Heart right ventricle (tissue), 16 donors: ENCODE results near the gene GNPTAB. TPM values are rescaled to one million over a fixed set of nuclear protein-coding genes. Genes with fewer than 3 reads are reported as not detected.

Experiments
- ATAC-seq, 8 donors: fragments of 200-7000 bp; cut with Tn5 transposase; one replicate each; pipeline ENCODE4 v1.9.1; 2020; ENCODE audit warnings: mild to moderate bottlenecking in 8 of 8, moderate library complexity in 8 of 8, moderate number of reproducible peaks in 1 of 8
- DNase-seq, 2 donors: peaks; one replicate each; pipeline ENCODE4 v3.0.0-alpha.2; 2020
- H3K27ac ChIP-seq, 10 donors: fragments of 200-600 bp; sonication (generic) in 2 of 10; one replicate each; pipeline versions ENCODE4 v1.5.0 to v1.8.0; 2020 to 2022; ENCODE audit warnings: mild to moderate bottlenecking in 3 of 10
- H3K27me3 ChIP-seq, 7 donors: fragments of 200-600 bp; one replicate each; pipeline ENCODE4 v1.8.0; 2021 to 2022; ENCODE audit warnings: mild to moderate bottlenecking in 2 of 7
- H3K36me3 ChIP-seq, 9 donors: fragments of 200-600 bp; sonication (generic) in 1 of 9; one replicate each; pipeline versions ENCODE4 v1.5.0 to v1.8.0; 2020 to 2022; ENCODE audit warnings: mild to moderate bottlenecking in 2 of 9
- H3K4me1 ChIP-seq, 9 donors: fragments of 200-600 bp; sonication (generic) in 1 of 9; one replicate each; pipeline versions ENCODE4 v1.5.0 to v1.8.0; 2020 to 2022; ENCODE audit warnings: mild to moderate bottlenecking in 4 of 9
- H3K4me3 ChIP-seq, 10 donors: fragments of 200-600 bp; sonication (generic) in 2 of 10; one replicate each; pipeline versions ENCODE4 v1.5.0 to v1.8.0; 2020 to 2022; ENCODE audit warnings: mild to moderate bottlenecking in 7 of 10, moderate library complexity in 2 of 10
- H3K9me3 ChIP-seq, 11 donors: fragments of 200-600 bp in 10 of 11; sonication (generic) in 2 of 11; one replicate each; pipeline versions ENCODE4 v1.5.0 to v1.8.0; 2013 to 2022; ENCODE audit warnings: mild to moderate bottlenecking in 2 of 11, control low read depth in 1 of 11, moderate library complexity in 1 of 11
- CTCF ChIP-seq, 9 donors: fragments of 200-600 bp; sonication (generic) in 2 of 9; IDR thresholded peaks; one replicate each; pipeline versions ENCODE4 v1.5.0 to v1.8.0; 2021 to 2022; ENCODE audit warnings: antibody characterized with exemption in 9 of 9, mild to moderate bottlenecking in 5 of 9, moderate library complexity in 1 of 9
- WGBS, 2 donors: extraction: QIAGEN DNeasy Blood & Tissue Kit; methylation state at CpG; one replicate each; pipeline ENCODE4 v1.1.7; 2013; ENCODE audit warnings: inconsistent platforms in 1 of 2; 5-methylcytosine and 5-hydroxymethylcytosine counted together
- intact Hi-C, 10 donors: fragments of 100-400 bp; cut with DNase I; formaldehyde crosslinking; loops; one replicate each; pipeline versions ENCODE4 v1.11.1 to v1.14.2; 2022
- polyA plus RNA-seq, 2 donors: library from polyadenylated mRNA; stranded (reverse); fragments of 200-250 nt; gene quantifications; one replicate each; pipeline ENCODE4 v1.2.3, GENCODE V29; 2013
- total RNA-seq, 10 donors: library from RNA; stranded (reverse); fragmentation: NEBNext Ultra II Directional in 3 of 10; extraction: Animal tissue kit (Norgen Biotek cat#: 25700) in 3 of 10; gene quantifications; one replicate each; pipeline versions ENCODE4 v1.2.1 to v1.2.4, GENCODE V29; 2021 to 2023
- donor health status: Arrhythmogenic right ventricular cardiomyopathy.
- donor health status: ischemic (EF 13 %, LVEDD 7.1; RV severe dilation, severe dysfunction).
- donor health status: healthy with polysubstance abuse.
- donor health status: DM: no; HTN: yes; CAD: no.
- donor health status: DM: no; HTN: no; CAD: no.
- donor health status: ischemic (EF 25% LVEDD 6.9; RV normal size, moderate dysfunction).
- donor health status: ischemic (EF 25% LVEDD 5.7; RV mildly dilated, moderate dysfunction).
- donor health status: healthy.
- donor health status: DM: yes; HTN: yes; CAD: no.
- donor health status: Ischemic cardiomyopathy.
- donor health status: ischemic (EF 35%, LVEDD 5.7; RV mildly dilated, moderate dysfunction).
- donor health status: nonischemic (EF 11% LVEDD 7.7; RV severe dilation, severe dysfunction).
- donor health status: DM: yes; HTN: yes; CAD: no.
- donor health status: PGD.
- donor health status: ischemic (EF 29% LVEDD 5.4; RV normal size, mild dysfunction).
- donor health status: nonischemic (EF 23%, LVEDD 6.1; RV moderate dilation, normal function).

GNPTAB gene
- total and polyA plus RNA-seq, 12 donors = 10.5 to 60.6 (median 47.6) TPM

- no peaks in the 10 kb centered on the region for H3K9me3 ChIP-seq
- ATAC-seq (peak; percentile 74 to 87 (median 78)), DNase-seq (peak; percentile 70 to 88)
- TF ChIP-seq CTCF (IDR thresholded peaks at IDR 0.05) = no peak
- no peaks in the 10 kb centered on the region for H3K36me3 ChIP-seq
- H3K4me1 ChIP-seq = peaks cover 0 to 50% (median 34%) of the 10 kb centered on the region in 9 donors
- peak within 1 kb of the TSS; percentile 92 to 97 (median 96) for H3K27ac ChIP-seq
- intact Hi-C loops = loop anchor here in 1 of 10 donors (5.0 kb wide), 1 partner anchor 135 kb away; the partner anchor contains the start of gene GNPTAB
- WGBS, 2 donors = 0% methylated on average over 57 to 80 of the region's 80 CpGs
- H3K4me3 ChIP-seq = peak within 1 kb of the TSS; percentile 83 to 95 (median 88)
- no peaks in the 10 kb centered on the region for H3K27me3 ChIP-seq
These were observed 133.4 kb downstream of the GNPTAB start, which contains the start of gene CHPT1 for GRCh38 chr12:101697197-101697929. Gene CHPT1 (plus strand): TSS chr12:101697640. CDS start chr12:101697862, 222 bp downstream.

GRCh38 chr12:101696251-101697196, 134.2 kb downstream of the GNPTAB start:
- peaks cover 0 to 42% (median 26%) of the 10 kb centered on the region in 9 donors for H3K4me1 ChIP-seq

GRCh38 chr12:101695706-101696105, 135.1 kb downstream of the GNPTAB start:
- 95% methylated on average over 1 of the region's 1 CpG for whole genome bisulfite sequencing, 2 donors
- Histone ChIP-seq H3K9me3 (no peaks in the 10 kb centered on the region), H3K4me3 (no peak overlapping the region), H3K27me3 (no peaks in the 10 kb centered on the region), H3K27ac (peak overlapping the region in 6 of 10 donors; percentile 93 to 97 (median 96)), H3K4me1 (peaks cover 0 to 34% (median 22%) of the 10 kb centered on the region in 9 donors), H3K36me3 (no peaks in the 10 kb centered on the region)
- no peak for TF ChIP-seq CTCF (IDR thresholded peaks at IDR 0.05)
- intact Hi-C loops = loop anchor here in 1 of 10 donors (5.0 kb wide), 1 partner anchor 137 kb away; the partner anchor contains the start of gene GNPTAB
- ATAC-seq = no peak
- DNase-seq = no peak

More at GRCh38 chr12:101696251-101697196, 134.2 kb downstream of the GNPTAB start:
- Histone ChIP-seq H3K36me3 (no peaks in the 10 kb centered on the region), H3K27ac (peak overlapping the region; percentile 92 to 97 (median 96)), H3K27me3 (no peaks in the 10 kb centered on the region), H3K4me3 (peak overlapping the region; percentile 83 to 95 (median 88)), H3K9me3 (no peaks in the 10 kb centered on the region)
- 36% methylated on average over 18 of the region's 18 CpGs for WGBS, 2 donors
- no peak for TF ChIP-seq CTCF (IDR thresholded peaks at IDR 0.05)
- intact Hi-C loops = loop anchor here in 1 of 10 donors (5.0 kb wide), 1 partner anchor 136 kb away; the partner anchor contains the start of gene GNPTAB
- ATAC-seq (peak; percentile 65 to 94 (median 86)), DNase-seq (peak; percentile 65 to 75)

Other genes starting within 250 kb of the GNPTAB start
- gene MYBPC1, start 236.0 kb downstream of the GNPTAB start, total RNA-seq = 1 to 10 TPM in 7 of 10 donors, under 1 TPM in 3; 0.60 to 6.4 (median 2.1) TPM
- gene MYBPC1, start 236.0 kb downstream of the GNPTAB start, polyA plus RNA-seq = 1 to 10 TPM in 1 of 2 donors, under 1 TPM in 1; 0.17 to 1.2 TPM
- gene CHPT1, start 133.3 kb downstream of the GNPTAB start, total RNA-seq = 100 to 1,000 TPM in 7 of 10 donors, 10 to 100 TPM in 3; 85.8 to 215 (median 108) TPM
- 100 to 1,000 TPM in 1 of 2 donors, 10 to 100 TPM in 1; 42.2 to 136 TPM for gene CHPT1, start 133.3 kb downstream of the GNPTAB start, polyA plus RNA-seq
- under 1 TPM in 1 of 10 donors, not detected in 9; 0.18 TPM for gene SYCP3, start 91.5 kb downstream of the GNPTAB start, total RNA-seq
- gene SYCP3, start 91.5 kb downstream of the GNPTAB start, polyA plus RNA-seq = under 1 TPM; 0.07 to 0.22 TPM
- gene DRAM1, start 46.6 kb upstream of the GNPTAB start, total RNA-seq = 10 to 100 TPM in 2 of 10 donors, 1 to 10 TPM in 8; 2.4 to 19.6 (median 3.3) TPM
- gene DRAM1, start 46.6 kb upstream of the GNPTAB start, polyA plus RNA-seq = 1 to 10 TPM; 4.2 to 4.3 TPM
- 10 to 100 TPM; 33.2 to 55.2 (median 40.7) TPM for gene WASHC3, start 231.0 kb upstream of the GNPTAB start, total RNA-seq
- gene WASHC3, start 231.0 kb upstream of the GNPTAB start, polyA plus RNA-seq = 10 to 100 TPM; 45.9 to 54.2 TPM